Panc1 (cell line): ENCODE data around the gene ADGRG2. TPM values are rescaled to one million over a fixed set of nuclear protein-coding genes. Genes with fewer than 3 reads are reported as not detected.

Experiments
- ATAC-seq: fragments of 200-7000 bp; cut with Tn5 transposase; 2 replicates; pipeline ENCODE4 v1.9.1; 2020; ENCODE audit warnings: mild to moderate bottlenecking, moderate library complexity
- BruUV-seq: library from RNA; stranded (reverse); fragments of 400-500 nt; replicated peaks from 2 replicates; lab custom pipeline; 2021; lab: Mats Ljungman, UMichigan
- CTCF ChIA-PET: fragments of 300-600 bp; sonication (Branson Sonifier 250); formaldehyde crosslinking; loops from one replicate; lab custom pipeline; 2022; ENCODE audit warnings: antibody characterized with exemption; lab: Charles Lee
- POLR2A ChIA-PET: fragments of 300-600 bp; sonication (Branson Sonifier 250); formaldehyde crosslinking; loops from one replicate; lab custom pipeline; 2022; ENCODE audit warnings: antibody characterized with exemption; lab: Charles Lee
- DNase-seq: peaks from one replicate; pipeline ENCODE4 v3.0.0-alpha.2; 2010; ENCODE audit warnings: low read depth, low spot score
- H3K27ac ChIP-seq: 2 replicates; pipeline ENCODE4 v1.5.1; 2011; ENCODE audit warnings: mild to moderate bottlenecking, low read length, inconsistent platforms
- H3K27me3 ChIP-seq: fragments of 200-500 bp; sonication (Bioruptor generic); 2 replicates; pipeline ENCODE4 v1.6.0; 2014; ENCODE audit warnings: low read length, inconsistent platforms; ENCODE audit not compliant: control insufficient read depth, insufficient read depth
- H3K36me3 ChIP-seq: fragments of 200-500 bp; sonication (Bioruptor generic); 2 replicates; pipeline ENCODE4 v1.5.1; 2014; ENCODE audit warnings: inconsistent platforms, mild to moderate bottlenecking, low read length, moderate library complexity; ENCODE audit not compliant: control insufficient read depth, insufficient read depth
- H3K4me1 ChIP-seq: 2 replicates; pipeline ENCODE4 v1.5.1; 2011; ENCODE audit warnings: inconsistent platforms, mild to moderate bottlenecking, low read length, moderate library complexity; ENCODE audit not compliant: control insufficient read depth, insufficient read depth
- H3K4me3 ChIP-seq, 2 experiments: 2 replicates each; pipeline ENCODE4 v1.5.1; 2011 to 2012; ENCODE audit warnings: low read depth in 2 of 2, low read length in 2 of 2, mild to moderate bottlenecking in 2 of 2, inconsistent platforms in 1 of 2, moderate library complexity in 1 of 2
- H3K9me3 ChIP-seq: fragments of 200-500 bp; sonication (Bioruptor generic); 2 replicates; pipeline ENCODE4 v1.5.1; 2014; ENCODE audit warnings: low read depth, mild to moderate bottlenecking, inconsistent platforms, low read length, moderate library complexity; ENCODE audit not compliant: control insufficient read depth, insufficient read depth
- CTCF ChIP-seq: fragments of 450-650 bp; IDR thresholded peaks from 2 replicates; pipeline ENCODE4 v1.5.1; 2017; ENCODE audit warnings: mild to moderate bottlenecking
- POLR2AphosphoS5 ChIP-seq: IDR thresholded peaks from 2 replicates; pipeline ENCODE4 v1.6.1; 2012; ENCODE audit warnings: mild to moderate bottlenecking, low read depth, low read length, moderate library complexity
- REST ChIP-seq, 2 experiments: IDR thresholded peaks; 2 replicates each; pipeline ENCODE4 v1.6.1; 2011 to 2012; ENCODE audit warnings: low read depth in 2 of 2, control low read depth in 1 of 2, low read length in 1 of 2, mild to moderate bottlenecking in 1 of 2, moderate library complexity in 1 of 2; ENCODE audit not compliant: insufficient read depth in 1 of 2
- SIN3A ChIP-seq: IDR thresholded peaks from 2 replicates; pipeline ENCODE4 v1.6.1; 2012; ENCODE audit warnings: low read depth, mild to moderate bottlenecking, low read length, moderate library complexity, borderline replicate concordance; ENCODE audit not compliant: insufficient read depth
- TCF7L2 ChIP-seq: IDR thresholded peaks from 2 replicates; pipeline ENCODE4 v1.6.1; 2011; ENCODE audit warnings: mild to moderate bottlenecking, low read depth, low read length, inconsistent platforms
- in situ Hi-C: cut with HindIII; loops from 2 replicates; pipeline ENCODE4 v1.10.0; 2016; ENCODE audit warnings: low sequenced_read_pairs, low pct_unique_long_range_greater_than_20kb
- intact Hi-C: fragments of 100-400 bp; cut with micrococcal nuclease; formaldehyde crosslinking; loops from one replicate; pipeline ENCODE4 v1.10.0; 2022; ENCODE audit not compliant: unreplicated experiment
- total RNA-seq: library from RNA; stranded (reverse); gene quantifications from one replicate; pipeline ENCODE4 v1.2.1, GENCODE V29; 2021; ENCODE audit not compliant: unreplicated experiment

Gene ADGRG2
- total RNA-seq, 1 experiment from 2014 or later, result 2.0 TPM

- ATAC-seq (peak; percentile 58), DNase-seq (no peak)
- ChIA-PET CTCF (no interaction called here), POLR2A (no interaction called here)
- Histone ChIP-seq H3K4me3 (no peak overlapping the region), H3K36me3 (no peaks in the 10 kb centered on the region), H3K9me3 (no peaks in the 10 kb centered on the region), H3K27ac (no peak overlapping the region), H3K27me3 (no peaks in the 10 kb centered on the region), H3K4me1 (no peaks in the 10 kb centered on the region)
- intact Hi-C loops, result no loop called here
- TF ChIP-seq TCF7L2 (no peak), POLR2AphosphoS5 (no peak), CTCF (no peak), SIN3A (no peak), REST (IDR thresholded peaks at IDR 0.05; ENCODE audit: insufficient read depth in 1 of 2, low read depth in 2 of 2, low read length in 1 of 2) (no peak)
- in situ Hi-C loops, result no loop called here
- BruUV-seq, result no TSS peak
Observed at GRCh38 chrX:19064175-19064574, 58.1 kb downstream of the ADGRG2 start.

GRCh38 chrX:19063030-19063429 lies 59.2 kb downstream of the ADGRG2 start:
- CTCF ChIA-PET, result no interaction called here
- BruUV-seq, result no TSS peak
- no peak for ATAC-seq

More at GRCh38 chrX:19063030-19063429, 59.2 kb downstream of the ADGRG2 start:
- intact Hi-C loops (no loop called here), in situ Hi-C loops (no loop called here)
- DNase-seq, result no peak
- Histone ChIP-seq H3K36me3 (no peaks in the 10 kb centered on the region), H3K27ac (no peak overlapping the region), H3K9me3 (no peaks in the 10 kb centered on the region), H3K4me3 (no peak overlapping the region), H3K4me1 (no peaks in the 10 kb centered on the region), H3K27me3 (no peaks in the 10 kb centered on the region)
- TF ChIP-seq POLR2AphosphoS5 (no peak), TCF7L2 (no peak), CTCF (no peak), REST (IDR thresholded peaks at IDR 0.05; ENCODE audit: insufficient read depth in 1 of 2, low read depth in 2 of 2, low read length in 1 of 2) (no peak), SIN3A (no peak)
- POLR2A ChIA-PET, result no interaction called here
